Activated gamma-delta T cell treated with Interleukin-2 at 50 U/mL for 16 hours (primary cell): Measurements from ENCODE around the gene PRSS48.
"Not testable (repeated sequence)": the region's sequence is repeated elsewhere in the genome, so short reads cannot be mapped to it uniquely, and the experiment has no call there.

Source experiments
- DNase-seq: peaks from one replicate; pipeline ENCODE4 v3.0.0-alpha.2; 2020

The PRSS48 gene

GRCh38 chr4:151263455-151263854, 13.5 kb upstream of the PRSS48 start:
- DNase-seq: no peak

GRCh38 chr4:151266497-151266896, 10.5 kb upstream of the PRSS48 start:
- DNase-seq: no peak

- no peak for DNase-seq
Observed at GRCh38 chr4:151267104-151267503, 9.9 kb upstream of the PRSS48 start.

- no peak for DNase-seq
Observed at GRCh38 chr4:151267822-151268535, 9.0 kb upstream of the PRSS48 start.

- not testable (repeated sequence) for DNase-seq
Observed at GRCh38 chr4:151268905-151269304, 8.1 kb upstream of the PRSS48 start.

GRCh38 chr4:151284534-151285245, 7.7 kb downstream of the PRSS48 start:
- no peak for DNase-seq

GRCh38 chr4:151287409-151287808, 10.4 kb downstream of the PRSS48 start:
- DNase-seq: no peak

GRCh38 chr4:151291485-151291884, 14.5 kb downstream of the PRSS48 start:
- no peak for DNase-seq

GRCh38 chr4:151292038-151292437, 15.1 kb downstream of the PRSS48 start:
- no peak for DNase-seq

- DNase-seq: no peak
Observed at GRCh38 chr4:151294833-151295496, 18.0 kb downstream of the PRSS48 start.

GRCh38 chr4:151296227-151296626, 19.3 kb downstream of the PRSS48 start:
- no peak for DNase-seq

- no peak for DNase-seq
Observed at GRCh38 chr4:151297170-151297569, 20.2 kb downstream of the PRSS48 start.

GRCh38 chr4:151302432-151302831, 25.5 kb downstream of the PRSS48 start:
- DNase-seq: no peak

- DNase-seq: no peak
Observed at GRCh38 chr4:151304226-151304625, 27.3 kb downstream of the PRSS48 start.

GRCh38 chr4:151304755-151305154, 27.8 kb downstream of the PRSS48 start:
- DNase-seq: no peak

GRCh38 chr4:151310124-151310728, 33.3 kb downstream of the PRSS48 start:
- no peak for DNase-seq

GRCh38 chr4:151313306-151314009, 36.5 kb downstream of the PRSS48 start:
- DNase-seq: no peak

GRCh38 chr4:151314010-151314355, 37.0 kb downstream of the PRSS48 start:
- DNase-seq: no peak

- DNase-seq: no peak
Observed at GRCh38 chr4:151314479-151314878, 37.5 kb downstream of the PRSS48 start.

GRCh38 chr4:151315212-151315886, 38.4 kb downstream of the PRSS48 start:
- no peak for DNase-seq

- no peak for DNase-seq
Observed at GRCh38 chr4:151316645-151317044, 39.7 kb downstream of the PRSS48 start.

GRCh38 chr4:151318307-151319006, 41.5 kb downstream of the PRSS48 start:
- DNase-seq: no peak
